OCI-LY1 (cell line): ENCODE data around the gene CPNE5.

ENCODE experiments used
- H2AFZ ChIP-seq: fragments of 200-600 bp; sonication (generic), shearing (Covaris generic); 2 replicates; pipeline ENCODE4 v1.6.0; 2014; ENCODE audit warnings: antibody characterized with exemption, mild to moderate bottlenecking, low read length
- H3F3A ChIP-seq: fragments of 200-600 bp; sonication (generic), shearing (Covaris generic); 2 replicates; pipeline ENCODE4 v1.6.0; 2014; ENCODE audit warnings: mild to moderate bottlenecking, antibody characterized with exemption, low read length, moderate library complexity; ENCODE audit not compliant: insufficient read depth
- H3K27ac ChIP-seq: fragments of 200-600 bp; sonication (generic); 2 replicates; pipeline ENCODE4 v1.5.1; 2014; ENCODE audit warnings: low read length, mixed run types, mild to moderate bottlenecking, low read depth; ENCODE audit not compliant: poor library complexity, severe bottlenecking
- H3K27me3 ChIP-seq: fragments of 200-600 bp; sonication (generic); 2 replicates; pipeline ENCODE4 v1.6.0; 2014; ENCODE audit warnings: antibody characterized with exemption, mild to moderate bottlenecking, low read length, moderate library complexity; ENCODE audit not compliant: insufficient read depth
- H3K36me3 ChIP-seq: fragments of 200-600 bp; sonication (generic); 2 replicates; pipeline ENCODE4 v1.6.1; 2014; ENCODE audit warnings: mild to moderate bottlenecking, antibody characterized with exemption, low read length, moderate library complexity, mixed read lengths; ENCODE audit not compliant: insufficient read depth
- H3K4me1 ChIP-seq: fragments of 200-600 bp; sonication (generic); 2 replicates; pipeline ENCODE4 v1.5.1; 2014; ENCODE audit warnings: mild to moderate bottlenecking, low read length, moderate library complexity; ENCODE audit not compliant: insufficient read depth, severe bottlenecking
- H3K4me2 ChIP-seq: fragments of 200-600 bp; sonication (generic), shearing (Covaris generic); 2 replicates; pipeline ENCODE4 v1.6.1; 2014; ENCODE audit warnings: low read length
- H3K4me3 ChIP-seq: fragments of 200-600 bp; sonication (generic); 2 replicates; pipeline ENCODE4 v1.5.1; 2014; ENCODE audit warnings: low read length, low read depth, mild to moderate bottlenecking, mixed read lengths; ENCODE audit not compliant: poor library complexity, severe bottlenecking
- H3K79me2 ChIP-seq: fragments of 200-600 bp; shearing (Covaris generic); 2 replicates; pipeline ENCODE4 v1.6.1; 2016; ENCODE audit warnings: mixed run types, low read length, mixed read lengths; ENCODE audit not compliant: insufficient read depth
- H3K9ac ChIP-seq: fragments of 200-600 bp; sonication (generic), shearing (Covaris generic); 2 replicates; pipeline ENCODE4 v1.6.1; 2014; ENCODE audit warnings: mild to moderate bottlenecking, low read length, mixed read lengths
- H3K9me2 ChIP-seq: fragments of 200-600 bp; sonication (generic), shearing (Covaris generic); 2 replicates; pipeline ENCODE4 v1.6.1; 2014; ENCODE audit warnings: low read depth, mild to moderate bottlenecking, low read length, mixed read lengths
- H3K9me3 ChIP-seq: fragments of 200-600 bp; shearing (Covaris generic); 2 replicates; pipeline ENCODE4 v1.6.1; 2014; ENCODE audit warnings: low read length, mixed read lengths
- H4K20me1 ChIP-seq: fragments of 200-600 bp; sonication (generic), shearing (Covaris generic); 2 replicates; pipeline ENCODE4 v1.6.0; 2016; ENCODE audit warnings: mild to moderate bottlenecking, low read length; ENCODE audit not compliant: insufficient read depth
- EZH2 ChIP-seq: fragments of 200-600 bp; sonication (generic), shearing (Covaris generic); IDR thresholded peaks from 2 replicates; pipeline ENCODE4 v1.8.0; 2017; ENCODE audit warnings: borderline replicate concordance, mixed run types, mild to moderate bottlenecking, antibody characterized with exemption, low read length, moderate library complexity, mixed read lengths
- TF ChIP-seq, protein P1 (sequence below): fragments of 200-600 bp; sonication (generic), shearing (Covaris generic); IDR thresholded peaks from 2 replicates; pipeline ENCODE4 v1.5.1; 2017; ENCODE audit warnings: mild to moderate bottlenecking, antibody characterized with exemption, low read length, moderate library complexity, mixed read lengths

Gene CPNE5

DNA sequence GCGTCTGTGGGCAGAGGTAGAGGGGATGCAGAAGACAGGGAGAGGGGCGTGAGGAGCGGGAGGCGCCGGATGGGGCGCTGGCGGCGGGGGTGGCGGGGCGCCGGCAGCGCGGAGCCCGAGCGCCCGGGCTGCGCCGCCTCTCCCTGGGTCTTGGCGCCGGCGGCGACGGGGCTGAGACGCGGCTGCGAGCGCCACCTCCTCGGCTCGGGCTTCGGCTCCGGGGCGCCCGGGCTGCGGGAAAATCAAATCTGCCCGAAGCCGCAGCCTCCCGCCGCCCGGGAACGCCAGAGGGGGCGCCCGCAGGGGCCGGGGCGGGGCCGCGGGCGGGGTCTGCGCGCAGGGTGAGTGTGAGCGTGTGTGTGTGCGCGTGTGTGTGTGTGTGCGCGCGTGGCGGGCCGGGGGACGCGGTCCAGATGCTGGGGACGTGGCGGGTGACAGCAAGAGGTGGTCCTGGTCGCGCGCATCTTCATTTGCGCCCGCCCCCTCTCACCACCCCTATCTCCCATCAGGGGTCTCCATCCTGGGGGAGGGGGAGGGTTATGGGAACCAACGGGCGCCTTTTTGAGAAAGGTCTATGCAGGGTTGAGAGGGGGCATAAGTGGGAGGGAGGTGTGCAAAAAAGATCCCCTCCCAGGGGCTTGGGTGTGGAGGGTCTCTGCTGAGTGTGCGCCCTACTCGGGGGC is 646 bp upstream of the CPNE5 start:
- Histone ChIP-seq H2AFZ (no peak overlapping the region), H3K9me2 (no peaks in the 10 kb centered on the region), H3F3A (no peaks in the 10 kb centered on the region), H3K4me3 (peak overlapping the region; percentile 51), H3K9me3 (no peaks in the 10 kb centered on the region), H4K20me1 (no peaks in the 10 kb centered on the region), H3K4me2 (peak overlapping the region; percentile 67), H3K36me3 (no peaks in the 10 kb centered on the region), H3K4me1 (peaks cover 11% of the 10 kb centered on the region), H3K9ac (no peak overlapping the region; the same call in 1 of the 2 replicates), H3K79me2 (no peaks in the 10 kb centered on the region), H3K27ac (no peak overlapping the region), H3K27me3 (peaks cover 9% of the 10 kb centered on the region; the same call in 1 of the 2 replicates)
- no peak for TF ChIP-seq EZH2
- TF ChIP-seq, protein P1, sequence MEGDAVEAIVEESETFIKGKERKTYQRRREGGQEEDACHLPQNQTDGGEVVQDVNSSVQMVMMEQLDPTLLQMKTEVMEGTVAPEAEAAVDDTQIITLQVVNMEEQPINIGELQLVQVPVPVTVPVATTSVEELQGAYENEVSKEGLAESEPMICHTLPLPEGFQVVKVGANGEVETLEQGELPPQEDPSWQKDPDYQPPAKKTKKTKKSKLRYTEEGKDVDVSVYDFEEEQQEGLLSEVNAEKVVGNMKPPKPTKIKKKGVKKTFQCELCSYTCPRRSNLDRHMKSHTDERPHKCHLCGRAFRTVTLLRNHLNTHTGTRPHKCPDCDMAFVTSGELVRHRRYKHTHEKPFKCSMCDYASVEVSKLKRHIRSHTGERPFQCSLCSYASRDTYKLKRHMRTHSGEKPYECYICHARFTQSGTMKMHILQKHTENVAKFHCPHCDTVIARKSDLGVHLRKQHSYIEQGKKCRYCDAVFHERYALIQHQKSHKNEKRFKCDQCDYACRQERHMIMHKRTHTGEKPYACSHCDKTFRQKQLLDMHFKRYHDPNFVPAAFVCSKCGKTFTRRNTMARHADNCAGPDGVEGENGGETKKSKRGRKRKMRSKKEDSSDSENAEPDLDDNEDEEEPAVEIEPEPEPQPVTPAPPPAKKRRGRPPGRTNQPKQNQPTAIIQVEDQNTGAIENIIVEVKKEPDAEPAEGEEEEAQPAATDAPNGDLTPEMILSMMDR = peak; percentile 20; the same call in 1 of the 2 replicates

GRCh38 chr6:36837686-36838085 is 1.6 kb downstream of the CPNE5 start:
- TF ChIP-seq, protein P1 = no peak
- no peak for TF ChIP-seq EZH2
- Histone ChIP-seq H3K4me2 (no peak overlapping the region), H3F3A (no peaks in the 10 kb centered on the region), H3K27ac (no peak overlapping the region), H3K27me3 (peaks cover 9% of the 10 kb centered on the region; the same call in 1 of the 2 replicates), H3K79me2 (no peaks in the 10 kb centered on the region), H2AFZ (no peak overlapping the region), H4K20me1 (no peaks in the 10 kb centered on the region), H3K36me3 (no peaks in the 10 kb centered on the region; the same call in 1 of the 2 replicates), H3K9me2 (no peaks in the 10 kb centered on the region), H3K9me3 (peaks cover 7% of the 10 kb centered on the region), H3K4me3 (no peak overlapping the region), H3K4me1 (peaks cover 11% of the 10 kb centered on the region), H3K9ac (no peak overlapping the region)

GRCh38 chr6:36837022-36837339 is 2.3 kb downstream of the CPNE5 start:
- H3K9me3 ChIP-seq = peaks cover 7% of the 10 kb centered on the region
- no peak overlapping the region for H3K4me2 ChIP-seq
- H3K4me3 ChIP-seq = no peak overlapping the region
- H4K20me1 ChIP-seq = no peaks in the 10 kb centered on the region
- no peak for TF ChIP-seq EZH2
- TF ChIP-seq, protein P1 = no peak
- H3F3A ChIP-seq = no peaks in the 10 kb centered on the region
- no peak overlapping the region for H2AFZ ChIP-seq
- no peak overlapping the region for H3K27ac ChIP-seq
- H3K9ac ChIP-seq = no peak overlapping the region
- peaks cover 9% of the 10 kb centered on the region; the same call in 1 of the 2 replicates for H3K27me3 ChIP-seq
- peaks cover 11% of the 10 kb centered on the region for H3K4me1 ChIP-seq
- no peaks in the 10 kb centered on the region for H3K9me2 ChIP-seq
- H3K36me3 ChIP-seq = no peaks in the 10 kb centered on the region; the same call in 1 of the 2 replicates
- H3K79me2 ChIP-seq = no peaks in the 10 kb centered on the region
